Activated CD8-positive, alpha-beta memory T cell treated with anti-CD3 and anti-CD28 coated beads, Interleukin-2, amount 10 ng/mL, durations not matched to agents 7 days and 5 days (primary cell): ENCODE results near the gene VCX. TPM values are rescaled to one million over a fixed set of nuclear protein-coding genes. Genes with fewer than 3 reads are reported as not detected.
"Not testable (repeated sequence)": the region's sequence is repeated elsewhere in the genome, so short reads cannot be mapped to it uniquely, and the experiment has no call there.

Experiments used
- ATAC-seq: fragments of 150-1000 bp; cut with Tn5 transposase; one replicate; pipeline ENCODE4 v1.10.0; 2021; ENCODE audit warnings: moderate library complexity
- CTCF ChIA-PET: fragments of 350-600 bp; sonication (Branson Sonifier 250); formaldehyde crosslinking; loops from one replicate; lab custom pipeline; 2021; ENCODE audit warnings: antibody characterized with exemption; lab: Charles Lee
- DNase-seq: peaks from one replicate; pipeline ENCODE4 v3.0.0-alpha.2; 2020
- H3K27ac Mint-ChIP-seq: one replicate; pipeline ENCODE4 v1.8.0; 2021; ENCODE audit warnings: mild to moderate bottlenecking, mixed read lengths
- H3K27me3 Mint-ChIP-seq: one replicate; pipeline ENCODE4 v1.8.0; 2021; ENCODE audit warnings: mixed read lengths
- H3K36me3 Mint-ChIP-seq: one replicate; pipeline ENCODE4 v1.8.0; 2021; ENCODE audit warnings: mild to moderate bottlenecking, mixed read lengths
- H3K4me1 Mint-ChIP-seq: one replicate; pipeline ENCODE4 v1.8.0; 2021; ENCODE audit warnings: mixed read lengths
- H3K4me3 Mint-ChIP-seq: one replicate; pipeline ENCODE4 v1.8.0; 2021; ENCODE audit warnings: mild to moderate bottlenecking, moderate library complexity, mixed read lengths
- H3K9me3 Mint-ChIP-seq: one replicate; pipeline ENCODE4 v1.8.0; 2022; ENCODE audit warnings: low read depth, mixed read lengths
- total RNA-seq, 2 experiments: library from RNA; stranded (reverse); gene quantifications; one replicate each; pipeline ENCODE4 v1.2.3, GENCODE V29; 2021

The VCX gene
- total RNA-seq, result not detected

DNA sequence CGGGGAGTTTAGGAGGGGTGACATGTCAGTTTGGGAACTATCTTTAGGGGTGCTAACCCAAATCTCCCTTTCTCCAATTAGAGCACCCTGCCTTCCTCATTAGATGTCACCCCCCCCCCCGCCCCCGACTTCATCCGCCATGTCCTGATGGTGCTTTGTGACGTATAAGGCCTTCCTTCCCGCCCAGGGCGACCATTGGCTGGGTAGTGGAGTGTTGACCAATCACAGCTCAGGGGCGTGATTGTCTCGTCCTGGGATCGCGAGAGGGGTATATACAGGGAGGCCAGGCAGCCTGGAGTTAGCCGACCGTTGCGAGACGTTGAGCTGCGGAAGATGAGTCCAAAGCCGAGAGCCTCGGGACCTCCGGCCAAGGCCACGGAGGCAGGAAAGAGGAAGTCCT is at the start of gene VCX:
Gene VCX (plus strand): TSS at position 301 of the 400 bp plus-strand sequence. CDS start 33 bp downstream, at position 334.
- CTCF ChIA-PET, H3K36me3 Mint-ChIP-seq, DNase-seq, H3K4me1 Mint-ChIP-seq, H3K27me3 Mint-ChIP-seq, H3K9me3 Mint-ChIP-seq, H3K4me3 Mint-ChIP-seq, ATAC-seq, H3K27ac Mint-ChIP-seq: not testable (repeated sequence)

GRCh38 chrX:7798327-7798726 is 44.6 kb upstream of the VCX start:
- Mint-ChIP-seq H3K36me3 (no peaks in the 10 kb centered on the region), H3K27me3 (no peaks in the 10 kb centered on the region), H3K4me3 (no peak overlapping the region), H3K4me1 (no peaks in the 10 kb centered on the region), H3K9me3 (no peaks in the 10 kb centered on the region), H3K27ac (no peak overlapping the region)
- CTCF ChIA-PET, result no interaction called here
- DNase-seq, result no peak
- ATAC-seq, result no peak

- H3K4me3 Mint-ChIP-seq, result no peak overlapping the region
- DNase-seq (no peak), ATAC-seq (no peak)
- H3K4me1 Mint-ChIP-seq, result no peaks in the 10 kb centered on the region
- CTCF ChIA-PET, result no interaction called here
- no peaks in the 10 kb centered on the region for H3K27me3 Mint-ChIP-seq
- H3K9me3 Mint-ChIP-seq, result no peaks in the 10 kb centered on the region
- H3K27ac Mint-ChIP-seq, result no peak overlapping the region
- no peaks in the 10 kb centered on the region for H3K36me3 Mint-ChIP-seq
Measured at GRCh38 chrX:7801711-7802110, 41.3 kb upstream of the VCX start.

GRCh38 chrX:7815166-7815805 is 27.7 kb upstream of the VCX start:
- Mint-ChIP-seq H3K9me3 (peaks cover 2% of the 10 kb centered on the region), H3K27me3 (no peaks in the 10 kb centered on the region), H3K4me3 (no peak overlapping the region), H3K36me3 (no peaks in the 10 kb centered on the region), H3K27ac (no peak overlapping the region), H3K4me1 (no peaks in the 10 kb centered on the region)
- DNase-seq (no peak), ATAC-seq (no peak)
- CTCF ChIA-PET, result no interaction called here

GRCh38 chrX:7828594-7828993 is 14.4 kb upstream of the VCX start:
- Mint-ChIP-seq H3K4me3 (no peak overlapping the region), H3K27me3 (no peaks in the 10 kb centered on the region), H3K4me1 (no peaks in the 10 kb centered on the region), H3K9me3 (no peaks in the 10 kb centered on the region), H3K36me3 (no peaks in the 10 kb centered on the region), H3K27ac (no peak overlapping the region)
- ATAC-seq (no peak), DNase-seq (no peak)
- CTCF ChIA-PET, result no interaction called here

- CTCF ChIA-PET, result no interaction called here
- Mint-ChIP-seq H3K4me3 (no peak overlapping the region), H3K27me3 (no peaks in the 10 kb centered on the region)
Measured at GRCh38 chrX:7841084-7841805, 1.7 kb upstream of the VCX start.

DNA sequence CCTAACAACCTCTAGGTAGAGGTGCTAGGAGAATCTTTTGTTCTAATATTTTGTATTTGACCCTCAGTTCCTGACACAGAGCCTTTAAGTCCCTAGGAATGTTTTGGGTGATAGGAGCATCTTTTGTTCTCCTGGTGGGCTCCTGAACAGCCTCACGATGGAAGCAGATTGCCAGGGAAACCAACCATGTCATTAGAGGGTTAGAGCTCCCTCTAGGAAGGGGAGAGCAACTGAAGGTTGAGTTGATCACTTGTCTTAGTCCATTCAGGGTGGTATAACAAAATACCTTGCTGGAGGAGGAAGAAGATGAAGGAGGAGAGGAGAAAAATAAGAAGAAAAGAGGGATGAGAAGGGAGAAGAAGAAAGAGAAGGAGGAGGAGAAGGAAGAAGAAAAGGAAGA is 9.2 kb downstream of the VCX start:
- DNase-seq (no peak), ATAC-seq (no peak)
- Mint-ChIP-seq H3K36me3 (no peaks in the 10 kb centered on the region), H3K27me3 (no peaks in the 10 kb centered on the region), H3K27ac (no peak overlapping the region), H3K4me3 (no peak overlapping the region), H3K4me1 (no peaks in the 10 kb centered on the region), H3K9me3 (no peaks in the 10 kb centered on the region)
- CTCF ChIA-PET, result no interaction called here

More at GRCh38 chrX:7841084-7841805, 1.7 kb upstream of the VCX start:
- Mint-ChIP-seq H3K36me3 (no peaks in the 10 kb centered on the region), H3K4me1 (no peaks in the 10 kb centered on the region), H3K27ac (no peak overlapping the region), H3K9me3 (peaks cover 2% of the 10 kb centered on the region)
- DNase-seq, result no peak
- no peak for ATAC-seq

- H3K27me3 Mint-ChIP-seq, result no peaks in the 10 kb centered on the region
- CTCF ChIA-PET, result no interaction called here
- no peaks in the 10 kb centered on the region for H3K4me1 Mint-ChIP-seq
- H3K4me3 Mint-ChIP-seq, result no peak overlapping the region
- no peaks in the 10 kb centered on the region for H3K9me3 Mint-ChIP-seq
- ATAC-seq (no peak), DNase-seq (no peak)
- H3K36me3 Mint-ChIP-seq, result no peaks in the 10 kb centered on the region
- H3K27ac Mint-ChIP-seq, result no peak overlapping the region
Measured at GRCh38 chrX:7872042-7872441, 29.1 kb downstream of the VCX start.

DNA sequence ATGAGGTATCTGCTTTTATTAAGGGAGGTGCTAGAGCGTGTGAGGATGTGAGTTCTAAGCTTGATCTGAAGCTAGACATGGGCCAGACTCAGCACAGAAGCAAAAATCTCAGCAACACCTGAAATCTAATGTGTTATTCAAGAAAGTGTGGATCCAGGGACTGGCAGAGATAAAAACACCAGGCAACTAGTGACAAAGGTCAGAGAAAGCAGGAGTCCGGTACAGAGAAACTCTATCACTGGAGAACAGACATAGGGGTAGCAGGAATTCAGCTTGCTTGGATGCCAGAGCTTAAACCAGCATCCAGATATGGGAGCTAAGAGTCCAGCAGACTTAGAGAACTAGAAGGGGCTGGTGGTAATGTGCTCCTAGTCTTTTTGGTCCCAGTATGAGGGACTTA is 34.0 kb downstream of the VCX start:
- no peak overlapping the region for H3K27ac Mint-ChIP-seq
- no peak for ATAC-seq
- no peak for DNase-seq
- no peaks in the 10 kb centered on the region for H3K27me3 Mint-ChIP-seq
- H3K9me3 Mint-ChIP-seq, result no peaks in the 10 kb centered on the region
- H3K4me3 Mint-ChIP-seq, result no peak overlapping the region
- CTCF ChIA-PET, result no interaction called here
- H3K4me1 Mint-ChIP-seq, result no peaks in the 10 kb centered on the region
- no peaks in the 10 kb centered on the region for H3K36me3 Mint-ChIP-seq

GRCh38 chrX:7889135-7889534 is 46.2 kb downstream of the VCX start:
- DNase-seq (no peak), ATAC-seq (no peak)
- Mint-ChIP-seq H3K36me3 (no peaks in the 10 kb centered on the region), H3K4me1 (peaks cover 2% of the 10 kb centered on the region), H3K4me3 (no peak overlapping the region), H3K9me3 (no peaks in the 10 kb centered on the region), H3K27ac (no peak overlapping the region), H3K27me3 (no peaks in the 10 kb centered on the region)
- CTCF ChIA-PET, result no interaction called here

DNA sequence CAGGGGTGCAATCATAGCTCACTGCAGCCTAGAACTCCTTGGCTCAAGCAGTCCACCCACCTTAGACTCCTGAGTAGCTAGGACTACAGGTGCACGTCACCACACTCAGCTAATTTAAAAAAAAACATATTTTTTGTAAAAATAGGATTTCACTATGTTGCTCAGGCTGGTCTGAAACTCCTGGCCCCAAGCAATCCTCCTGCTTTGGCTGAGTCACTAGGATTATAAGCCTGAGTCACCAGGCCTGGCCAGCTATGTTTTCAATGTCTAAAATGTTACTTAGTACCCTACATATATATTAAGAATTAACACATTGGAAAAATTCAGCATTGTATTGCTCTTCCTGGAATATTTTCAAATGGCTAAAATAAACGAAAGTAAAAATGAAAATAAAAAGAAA is 46.7 kb downstream of the VCX start:
- no peak for DNase-seq
- ATAC-seq, result no peak

GRCh38 chrX:7891928-7892327 is 49.0 kb downstream of the VCX start:
- no peak overlapping the region for H3K4me3 Mint-ChIP-seq
- no peak overlapping the region for H3K27ac Mint-ChIP-seq
- no peak for ATAC-seq
- H3K36me3 Mint-ChIP-seq, result no peaks in the 10 kb centered on the region
- no peak for DNase-seq
- peaks cover 2% of the 10 kb centered on the region for H3K4me1 Mint-ChIP-seq
- no peaks in the 10 kb centered on the region for H3K27me3 Mint-ChIP-seq
- no peaks in the 10 kb centered on the region for H3K9me3 Mint-ChIP-seq
- CTCF ChIA-PET, result no interaction called here

More for the DNA sequence above, 46.7 kb downstream of the VCX start:
- H3K4me3 Mint-ChIP-seq, result no peak overlapping the region
- no peak overlapping the region for H3K27ac Mint-ChIP-seq
- CTCF ChIA-PET, result no interaction called here
- no peaks in the 10 kb centered on the region for H3K36me3 Mint-ChIP-seq
- H3K4me1 Mint-ChIP-seq, result peaks cover 2% of the 10 kb centered on the region
- no peaks in the 10 kb centered on the region for H3K27me3 Mint-ChIP-seq
- no peaks in the 10 kb centered on the region for H3K9me3 Mint-ChIP-seq
